ENCODE measurements around the gene SYPL1.

Gene SYPL1

DNA sequence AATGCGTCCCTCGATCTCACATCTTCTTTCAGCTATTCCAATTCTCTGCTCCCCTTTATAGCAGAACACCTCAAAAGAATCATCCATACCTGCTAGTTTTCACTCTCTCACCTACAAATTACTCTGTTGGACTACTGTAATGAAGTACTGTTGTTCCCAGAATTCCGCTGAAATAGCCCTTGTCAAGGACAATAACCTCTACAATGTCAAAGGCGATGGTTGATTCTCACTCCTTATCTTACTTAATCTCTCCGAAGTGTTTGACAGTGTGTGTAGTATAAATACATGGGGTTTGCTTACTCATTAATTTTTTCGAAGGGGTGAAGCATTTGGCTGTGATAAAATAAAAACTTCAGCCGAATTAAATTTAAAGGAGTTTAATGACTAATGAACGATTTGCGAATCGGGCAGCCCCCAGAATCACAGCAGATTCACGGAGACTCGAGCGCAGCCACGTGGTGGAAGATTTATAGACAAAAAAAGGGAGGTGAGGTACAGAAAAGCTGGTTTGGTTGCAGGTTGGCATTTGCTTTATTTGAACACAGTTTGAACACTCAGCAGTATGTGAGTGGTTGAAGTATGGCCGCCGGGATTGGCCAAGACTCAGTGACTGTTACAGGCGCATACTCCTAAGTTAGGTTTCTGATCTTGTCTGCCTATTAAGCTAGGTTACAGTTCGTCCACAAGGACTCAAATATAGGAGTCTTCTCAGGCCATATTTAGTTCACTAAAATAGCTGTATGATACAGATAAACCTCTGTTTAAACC lies 29.8 kb downstream of the SYPL1 start:
- TF ChIP-seq, protein P1, sequence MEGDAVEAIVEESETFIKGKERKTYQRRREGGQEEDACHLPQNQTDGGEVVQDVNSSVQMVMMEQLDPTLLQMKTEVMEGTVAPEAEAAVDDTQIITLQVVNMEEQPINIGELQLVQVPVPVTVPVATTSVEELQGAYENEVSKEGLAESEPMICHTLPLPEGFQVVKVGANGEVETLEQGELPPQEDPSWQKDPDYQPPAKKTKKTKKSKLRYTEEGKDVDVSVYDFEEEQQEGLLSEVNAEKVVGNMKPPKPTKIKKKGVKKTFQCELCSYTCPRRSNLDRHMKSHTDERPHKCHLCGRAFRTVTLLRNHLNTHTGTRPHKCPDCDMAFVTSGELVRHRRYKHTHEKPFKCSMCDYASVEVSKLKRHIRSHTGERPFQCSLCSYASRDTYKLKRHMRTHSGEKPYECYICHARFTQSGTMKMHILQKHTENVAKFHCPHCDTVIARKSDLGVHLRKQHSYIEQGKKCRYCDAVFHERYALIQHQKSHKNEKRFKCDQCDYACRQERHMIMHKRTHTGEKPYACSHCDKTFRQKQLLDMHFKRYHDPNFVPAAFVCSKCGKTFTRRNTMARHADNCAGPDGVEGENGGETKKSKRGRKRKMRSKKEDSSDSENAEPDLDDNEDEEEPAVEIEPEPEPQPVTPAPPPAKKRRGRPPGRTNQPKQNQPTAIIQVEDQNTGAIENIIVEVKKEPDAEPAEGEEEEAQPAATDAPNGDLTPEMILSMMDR (IDR thresholded peaks at IDR 0.05; ENCODE audit: borderline replicate concordance, insufficient read depth, low read depth, low read length) = no peak
- H3K4me3 ChIP-seq (ENCODE audit: low read depth, low read length) = no peak overlapping the region

DNA sequence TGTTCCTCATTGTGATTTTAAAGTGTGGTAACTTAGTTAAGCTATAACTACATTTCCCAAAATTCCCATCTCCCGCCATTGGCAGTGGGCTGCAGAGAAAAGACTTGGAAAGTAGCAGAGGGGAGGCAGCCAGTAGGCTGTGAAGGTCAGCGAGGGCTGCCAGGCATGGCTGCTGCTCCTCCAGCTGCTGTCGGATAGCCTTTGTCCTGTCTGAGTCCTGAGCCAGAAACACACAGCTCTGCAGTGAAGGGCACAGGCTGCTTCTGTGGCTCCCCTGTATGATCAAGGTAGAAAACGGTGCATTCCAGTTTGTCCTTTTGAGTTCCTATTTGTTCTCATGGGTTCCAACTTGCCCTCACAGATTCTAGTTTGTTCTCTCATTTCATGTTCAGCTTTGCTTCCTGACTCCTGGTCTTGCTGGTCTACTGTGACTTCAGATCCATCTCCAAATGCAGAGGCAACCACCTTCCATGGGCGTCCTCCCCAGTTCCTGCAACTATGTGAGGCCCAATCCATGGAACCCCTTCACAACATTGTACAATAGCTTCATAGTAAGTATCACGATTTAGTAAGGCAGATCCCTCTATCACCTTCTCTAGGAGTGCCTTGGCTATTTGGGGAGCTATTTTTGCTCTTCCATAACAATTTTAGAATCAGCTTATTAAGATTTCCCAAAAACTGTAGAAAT lies 31.7 kb downstream of the SYPL1 start:
- H3K4me3 ChIP-seq (ENCODE audit: low read depth, low read length) = no peak overlapping the region
- TF ChIP-seq, protein P1 (IDR thresholded peaks at IDR 0.05; ENCODE audit: borderline replicate concordance, insufficient read depth, low read depth, low read length) = no peak

DNA sequence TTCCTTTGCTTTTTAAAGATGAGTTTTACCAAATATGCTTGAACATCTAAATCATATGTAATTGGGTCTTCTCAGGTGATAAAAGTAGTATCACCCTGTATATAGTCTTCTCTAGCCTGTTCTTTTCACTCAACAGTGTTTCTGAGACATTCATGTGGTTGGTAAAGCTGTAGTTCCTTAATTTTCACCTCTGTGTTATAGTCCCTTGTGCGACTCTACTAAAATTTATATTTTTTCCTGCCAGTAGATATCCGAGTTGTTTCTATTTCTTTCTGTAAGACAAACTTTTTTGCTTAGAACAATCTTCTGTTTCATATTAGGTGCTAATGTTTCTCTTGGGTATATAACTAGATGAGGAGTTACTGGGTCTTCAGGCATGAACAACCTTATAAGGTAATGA lies 35.6 kb downstream of the SYPL1 start:
- H3K4me3 ChIP-seq (ENCODE audit: low read depth, low read length) = no peak overlapping the region
- TF ChIP-seq, protein P1 (IDR thresholded peaks at IDR 0.05; ENCODE audit: borderline replicate concordance, insufficient read depth, low read depth, low read length) = no peak

DNA sequence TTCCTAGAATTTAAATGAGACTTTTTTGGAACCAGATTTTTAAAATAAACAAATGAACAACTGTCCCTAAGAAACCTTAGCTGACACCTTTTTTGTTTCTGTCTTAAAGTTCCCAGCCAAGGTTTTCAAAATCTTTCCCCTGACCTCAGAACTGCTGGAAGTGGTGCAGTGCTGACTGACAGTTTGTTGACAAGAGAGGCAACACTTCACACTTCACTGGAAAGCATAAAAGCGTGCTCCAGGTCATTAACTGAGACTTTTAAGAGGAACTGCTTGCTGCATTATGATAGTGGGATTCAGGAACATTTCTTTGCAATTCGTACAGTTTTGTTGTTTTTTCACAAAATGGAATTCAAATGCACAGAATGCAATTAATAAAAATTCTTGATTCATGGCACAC lies 36.2 kb downstream of the SYPL1 start:
- no peak overlapping the region for H3K4me3 ChIP-seq (ENCODE audit: low read depth, low read length)
- TF ChIP-seq, protein P1 (IDR thresholded peaks at IDR 0.05; ENCODE audit: borderline replicate concordance, insufficient read depth, low read depth, low read length) = no peak

DNA sequence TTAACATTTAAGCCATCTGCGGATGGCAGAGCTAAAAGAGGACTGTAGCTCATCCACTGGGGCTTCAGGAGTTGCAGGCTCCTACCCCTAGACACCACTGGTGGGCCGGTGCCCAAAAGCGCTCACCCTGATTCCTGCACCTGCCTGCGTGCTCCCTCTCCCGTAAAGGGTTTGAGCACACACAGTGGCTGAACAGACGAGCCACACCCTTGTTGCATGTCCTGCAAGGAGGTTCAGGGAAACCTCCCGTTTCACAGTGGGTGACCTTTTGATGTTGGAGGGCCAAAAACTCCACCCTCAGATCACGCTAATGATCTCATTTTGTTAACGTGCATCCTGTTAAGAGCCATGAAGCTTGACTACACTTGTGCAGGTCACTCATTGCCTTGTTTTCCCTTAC lies 37.9 kb downstream of the SYPL1 start:
- TF ChIP-seq, protein P1 (IDR thresholded peaks at IDR 0.05; ENCODE audit: borderline replicate concordance, insufficient read depth, low read depth, low read length) = no peak
- H3K4me3 ChIP-seq (ENCODE audit: low read depth, low read length) = no peak overlapping the region

DNA sequence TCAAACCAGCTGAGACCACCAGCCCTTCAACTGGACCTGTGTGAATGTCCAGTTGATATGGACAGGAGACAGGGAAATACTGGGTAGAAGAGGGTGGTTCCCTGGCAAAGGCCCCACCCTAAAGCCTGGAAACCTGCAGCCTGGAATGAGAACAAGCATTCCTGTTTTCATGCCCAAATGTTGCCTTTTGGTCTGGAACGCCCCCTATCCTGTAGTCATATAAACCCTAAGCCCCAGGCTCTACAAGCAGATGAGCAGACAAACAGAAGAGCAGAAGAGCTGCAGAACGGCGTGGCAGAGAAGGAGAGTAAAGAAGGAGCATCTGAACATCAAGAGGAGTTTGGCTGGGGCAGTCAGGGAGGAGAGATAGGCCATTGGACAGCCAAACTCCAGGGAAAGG lies 38.4 kb downstream of the SYPL1 start:
- TF ChIP-seq, protein P1 (IDR thresholded peaks at IDR 0.05; ENCODE audit: borderline replicate concordance, insufficient read depth, low read depth, low read length) = no peak
- H3K4me3 ChIP-seq (ENCODE audit: low read depth, low read length) = no peak overlapping the region

DNA sequence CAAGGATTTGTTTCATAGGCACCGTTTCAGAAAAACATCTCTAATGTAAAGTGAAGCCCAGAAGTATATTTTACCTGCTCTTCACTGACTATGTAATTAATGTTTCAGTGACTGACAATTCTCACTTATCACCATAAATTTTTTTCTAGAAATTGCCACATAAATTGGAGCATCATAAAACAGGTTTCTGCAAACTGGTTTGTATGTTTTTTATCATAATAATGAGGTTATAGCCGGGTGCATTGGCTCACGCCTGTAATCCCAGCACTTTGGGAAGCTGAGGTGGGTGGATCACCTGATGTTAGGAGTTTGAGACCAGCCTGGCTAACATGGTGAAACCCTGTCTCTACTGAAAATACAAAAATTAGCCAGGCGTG lies 39.4 kb downstream of the SYPL1 start:
- TF ChIP-seq, protein P1 (IDR thresholded peaks at IDR 0.05; ENCODE audit: borderline replicate concordance, insufficient read depth, low read depth, low read length) = no peak
- H3K4me3 ChIP-seq (ENCODE audit: low read depth, low read length) = no peak overlapping the region

Data from GM12875 (cell line).